ENCODE measurements around the gene USF2.

The USF2 gene

DNA sequence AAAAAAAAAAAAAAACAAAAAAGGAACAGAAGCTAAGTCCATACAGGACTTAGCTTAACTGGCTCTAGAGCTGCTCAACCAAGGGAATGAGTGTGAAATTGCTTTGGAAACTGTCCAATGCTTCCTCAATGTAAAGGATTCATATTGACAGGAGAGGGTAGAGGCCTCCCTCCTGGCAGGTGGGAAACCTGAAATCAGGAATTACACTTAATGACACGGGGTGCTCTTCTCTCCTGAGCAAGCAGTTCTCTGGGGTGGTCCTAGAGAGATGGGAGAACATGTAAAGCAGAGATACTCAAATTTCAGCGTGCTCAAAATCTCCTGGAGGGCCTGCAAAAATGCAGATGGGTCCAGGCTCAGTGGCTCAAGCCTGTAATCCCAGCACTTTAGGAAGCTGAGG, 19.6 kb downstream of the USF2 start:
- TF ChIP-seq, protein P1, sequence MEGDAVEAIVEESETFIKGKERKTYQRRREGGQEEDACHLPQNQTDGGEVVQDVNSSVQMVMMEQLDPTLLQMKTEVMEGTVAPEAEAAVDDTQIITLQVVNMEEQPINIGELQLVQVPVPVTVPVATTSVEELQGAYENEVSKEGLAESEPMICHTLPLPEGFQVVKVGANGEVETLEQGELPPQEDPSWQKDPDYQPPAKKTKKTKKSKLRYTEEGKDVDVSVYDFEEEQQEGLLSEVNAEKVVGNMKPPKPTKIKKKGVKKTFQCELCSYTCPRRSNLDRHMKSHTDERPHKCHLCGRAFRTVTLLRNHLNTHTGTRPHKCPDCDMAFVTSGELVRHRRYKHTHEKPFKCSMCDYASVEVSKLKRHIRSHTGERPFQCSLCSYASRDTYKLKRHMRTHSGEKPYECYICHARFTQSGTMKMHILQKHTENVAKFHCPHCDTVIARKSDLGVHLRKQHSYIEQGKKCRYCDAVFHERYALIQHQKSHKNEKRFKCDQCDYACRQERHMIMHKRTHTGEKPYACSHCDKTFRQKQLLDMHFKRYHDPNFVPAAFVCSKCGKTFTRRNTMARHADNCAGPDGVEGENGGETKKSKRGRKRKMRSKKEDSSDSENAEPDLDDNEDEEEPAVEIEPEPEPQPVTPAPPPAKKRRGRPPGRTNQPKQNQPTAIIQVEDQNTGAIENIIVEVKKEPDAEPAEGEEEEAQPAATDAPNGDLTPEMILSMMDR (IDR thresholded peaks at IDR 0.05; ENCODE audit: low read depth, low read length), result no peak
- DNase-seq (ENCODE audit: low read depth in 2 of 2), result no peak
- H3K4me3 ChIP-seq (replicated peaks in 1 of 2; ENCODE audit: low read depth in 2 of 2, low read length in 2 of 2), result no peak overlapping the region

DNA sequence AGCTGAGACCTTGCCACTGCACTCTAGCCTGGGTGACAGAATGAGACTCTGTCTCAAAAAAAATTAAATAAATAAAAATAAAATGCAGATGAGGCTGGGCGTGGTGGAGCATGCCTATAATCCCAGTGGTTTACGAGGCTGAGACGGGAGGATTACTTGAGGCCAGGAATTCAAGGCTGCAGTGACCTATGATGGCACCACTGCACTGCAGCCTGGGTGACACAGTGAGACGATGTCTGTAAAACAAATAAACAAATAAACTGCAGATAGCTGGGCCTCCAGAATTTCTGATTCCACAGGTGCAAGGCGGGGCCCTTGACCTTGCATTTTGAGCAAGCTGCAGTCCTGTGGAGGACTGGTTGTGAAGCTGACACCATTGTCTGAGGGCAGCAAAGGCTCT, 20.1 kb downstream of the USF2 start:
- no peak for DNase-seq (ENCODE audit: low read depth in 2 of 2)
- H3K4me3 ChIP-seq (replicated peaks in 1 of 2; ENCODE audit: low read depth in 2 of 2, low read length in 2 of 2), result no peak overlapping the region
- TF ChIP-seq, protein P1 (IDR thresholded peaks at IDR 0.05; ENCODE audit: low read depth, low read length), result no peak

GRCh38 chr19:35290381-35291127, 21.8 kb downstream of the USF2 start:
- no peak for DNase-seq (ENCODE audit: low read depth in 2 of 2)
- TF ChIP-seq, protein P1 (IDR thresholded peaks at IDR 0.05; ENCODE audit: low read depth, low read length), result no peak

GRCh38 chr19:35291259-35291658, 22.5 kb downstream of the USF2 start:
- TF ChIP-seq, protein P1 (IDR thresholded peaks at IDR 0.05; ENCODE audit: low read depth, low read length), result no peak
- DNase-seq (ENCODE audit: low read depth in 2 of 2), result no peak
- H3K4me3 ChIP-seq (replicated peaks in 1 of 2; ENCODE audit: low read depth in 2 of 2, low read length in 2 of 2), result no peak overlapping the region

More at GRCh38 chr19:35290381-35291127, 21.8 kb downstream of the USF2 start:
- no peak overlapping the region for H3K4me3 ChIP-seq (replicated peaks in 1 of 2; ENCODE audit: low read depth in 2 of 2, low read length in 2 of 2)

GRCh38 chr19:35291916-35292315, 23.2 kb downstream of the USF2 start, which contains the start of gene MAG:
Gene MAG (plus strand): TSS chr19:35292161. CDS start chr19:35295409, 3,248 bp downstream.
- no peak for DNase-seq (ENCODE audit: low read depth in 2 of 2)
- H3K4me3 ChIP-seq (replicated peaks in 1 of 2; ENCODE audit: low read depth in 2 of 2, low read length in 2 of 2), result no peak within 1 kb of the TSS
- TF ChIP-seq, protein P1 (IDR thresholded peaks at IDR 0.05; ENCODE audit: low read depth, low read length), result no peak

GRCh38 chr19:35292421-35293362, 23.9 kb downstream of the USF2 start:
- no peak overlapping the region for H3K4me3 ChIP-seq (replicated peaks in 1 of 2; ENCODE audit: low read depth in 2 of 2, low read length in 2 of 2)
- TF ChIP-seq, protein P1 (IDR thresholded peaks at IDR 0.05; ENCODE audit: low read depth, low read length), result no peak
- no peak for DNase-seq (ENCODE audit: low read depth in 2 of 2)
